Psoas muscle (tissue), 8 donors: ENCODE data around the gene MIOS. TPM values are rescaled to one million over a fixed set of nuclear protein-coding genes. Genes with fewer than 3 reads are reported as not detected.
A peak's percentile ranks its signal among the peaks of the same experiment; 100 is the strongest.

Experiments
- ATAC-seq, 4 donors: fragments of 200-7000 bp; cut with Tn5 transposase; one replicate each; pipeline ENCODE4 v1.9.1; 2020; ENCODE audit warnings: moderate library complexity in 3 of 4, mild to moderate bottlenecking in 2 of 4
- DNase-seq, 2 donors: peaks; one replicate each; pipeline ENCODE4 v3.0.0-alpha.2; 2020
- H3K27ac ChIP-seq: fragments of 200-600 bp; one replicate; pipeline ENCODE4 v1.8.0; 2022
- H3K27me3 ChIP-seq, 3 donors: fragments of 200-600 bp in 1 of 3; one replicate each; pipeline versions ENCODE4 v1.6.1 to v1.8.0; 2013 to 2022; ENCODE audit warnings: low read length in 2 of 3, mild to moderate bottlenecking in 2 of 3, moderate library complexity in 1 of 3; ENCODE audit not compliant: insufficient read depth in 3 of 3
- H3K36me3 ChIP-seq, 2 donors: fragments of 200-600 bp in 1 of 2; one replicate each; pipeline versions ENCODE4 v1.6.1 to v1.8.0; 2013 to 2022; ENCODE audit warnings: low read depth in 1 of 2, mild to moderate bottlenecking in 1 of 2, moderate library complexity in 1 of 2; ENCODE audit not compliant: insufficient read depth in 1 of 2
- H3K4me1 ChIP-seq: fragments of 200-600 bp; one replicate; pipeline ENCODE4 v1.8.0; 2022
- H3K4me3 ChIP-seq: fragments of 200-600 bp; one replicate; pipeline ENCODE4 v1.8.0; 2022; ENCODE audit warnings: mild to moderate bottlenecking
- H3K9me3 ChIP-seq: fragments of 200-600 bp; one replicate; pipeline ENCODE4 v1.8.0; 2022
- CTCF ChIP-seq: fragments of 200-600 bp; IDR thresholded peaks from one replicate; pipeline ENCODE4 v1.8.0; 2022; ENCODE audit warnings: antibody characterized with exemption
- WGBS, 3 donors: extraction: QIAGEN DNeasy Blood & Tissue Kit; methylation state at CpG; one replicate each; pipeline versions ENCODE4 v1.1.6 to v1.1.7; 2013; 5-methylcytosine and 5-hydroxymethylcytosine counted together
- intact Hi-C, 2 donors: fragments of 100-400 bp; cut with DNase I; formaldehyde crosslinking; loops; one replicate each; pipeline versions ENCODE4 v1.11.0 to v1.14.2; 2022
- polyA plus RNA-seq, 3 donors: library from polyadenylated mRNA; stranded (reverse); fragments of 200-250 nt; gene quantifications; one replicate each; pipeline ENCODE4 v1.2.3, GENCODE V29; 2013
- total RNA-seq, 4 donors: library from RNA; stranded (reverse); fragmentation: NEBNext Ultra II Directional in 2 of 4; extraction: Animal tissue kit (Norgen Biotek cat#: 25700) in 2 of 4; gene quantifications; one replicate each; pipeline versions ENCODE4 v1.2.1 to v1.2.4, GENCODE V29; 2021 to 2023
- donor health status: healthy with polysubstance abuse.
- donor health status: DM: no; HTN: no; CAD: no; lungs with moderate emphysema.
- donor health status: Bipolar disorder and iron deficiency.
- donor health status: healthy.
- donor health status: DM: yes; HTN: yes; CAD: no.
- donor health status: DM: no; HTN: no; CAD: no.
- donor health status: DM: no; HTN: no; CAD: no.
- donor health status: DM: yes; HTN: yes; CAD: no.

The MIOS gene
- total and polyA plus RNA-seq, 7 donors = 65.2 to 219 (median 76.3) TPM

- Histone ChIP-seq H3K4me1 (peaks cover 15% of the 10 kb centered on the region), H3K27me3 (no peaks in the 10 kb centered on the region), H3K9me3 (no peaks in the 10 kb centered on the region), H3K4me3 (peak overlapping the region; percentile 92), H3K36me3 (no peaks in the 10 kb centered on the region), H3K27ac (peak overlapping the region; percentile 97)
- DNase-seq (no peak), ATAC-seq (no peak)
- TF ChIP-seq CTCF = no peak
- WGBS, 3 donors = 85 to 89% (median 86%) methylated on average over 5 of the region's 5 CpGs
- intact Hi-C loops = loop anchor here in 1 of 2 donors (10.0 kb wide), 3 partner anchors 202 to 652 kb away; partner anchors contain the start of gene C1GALT1
Measured at GRCh38 chr7:7563269-7563668, 3.4 kb upstream of the MIOS start.

GRCh38 chr7:7563813-7564212 is 2.9 kb upstream of the MIOS start:
- intact Hi-C loops = loop anchor here in 1 of 2 donors (10.0 kb wide), 3 partner anchors 201 to 651 kb away; partner anchors contain the start of gene C1GALT1
- no peaks in the 10 kb centered on the region for H3K36me3 ChIP-seq
- no peaks in the 10 kb centered on the region for H3K9me3 ChIP-seq
- ATAC-seq (no peak), DNase-seq (no peak)
- H3K27me3 ChIP-seq = no peaks in the 10 kb centered on the region
- peak overlapping the region; percentile 97 for H3K27ac ChIP-seq
- TF ChIP-seq CTCF = no peak
- H3K4me3 ChIP-seq = peak overlapping the region; percentile 92
- peaks cover 20% of the 10 kb centered on the region for H3K4me1 ChIP-seq

GRCh38 chr7:7564323-7564780 is 2.3 kb upstream of the MIOS start:
- intact Hi-C loops = loop anchor here in 1 of 2 donors (10.0 kb wide), 3 partner anchors 200 to 650 kb away; partner anchors contain the start of gene C1GALT1
- TF ChIP-seq CTCF = no peak
- 72 to 82% (median 72%) methylated on average over 3 of the region's 3 CpGs for WGBS, 3 donors
- Histone ChIP-seq H3K4me1 (peaks cover 23% of the 10 kb centered on the region), H3K4me3 (peak overlapping the region; percentile 92), H3K9me3 (no peaks in the 10 kb centered on the region), H3K27ac (peak overlapping the region; percentile 97), H3K27me3 (no peaks in the 10 kb centered on the region), H3K36me3 (no peaks in the 10 kb centered on the region)
- ATAC-seq = peak; percentile 64 to 77 (median 72)
- DNase-seq = no peak

- Histone ChIP-seq H3K4me1 (peaks cover 30% of the 10 kb centered on the region), H3K27ac (peak overlapping the region; percentile 97), H3K9me3 (no peaks in the 10 kb centered on the region), H3K27me3 (no peaks in the 10 kb centered on the region), H3K4me3 (peak overlapping the region; percentile 92), H3K36me3 (no peaks in the 10 kb centered on the region)
- no peak for ATAC-seq
- DNase-seq = no peak
- 93 to 98% (median 96%) methylated on average over 4 of the region's 4 CpGs for WGBS, 3 donors
- intact Hi-C loops = loop anchor here in 1 of 2 donors (10.0 kb wide), 3 partner anchors 200 to 650 kb away; partner anchors contain the start of gene C1GALT1
- no peak for TF ChIP-seq CTCF
Measured at GRCh38 chr7:7565018-7565680, 1.5 kb upstream of the MIOS start.
